NCI-H2081 treated with DMSO at 0.1 percent for 48 hours (cell line): Measurements from ENCODE around the gene FAM174C.
"Not testable (repeated sequence)": the region's sequence is repeated elsewhere in the genome, so short reads cannot be mapped to it uniquely, and the experiment has no call there.

Experiments
- DNase-seq: peaks from one replicate; lab custom pipeline; 2025; lab: John Stamatoyannopoulos, UW

FAM174C gene

DNA sequence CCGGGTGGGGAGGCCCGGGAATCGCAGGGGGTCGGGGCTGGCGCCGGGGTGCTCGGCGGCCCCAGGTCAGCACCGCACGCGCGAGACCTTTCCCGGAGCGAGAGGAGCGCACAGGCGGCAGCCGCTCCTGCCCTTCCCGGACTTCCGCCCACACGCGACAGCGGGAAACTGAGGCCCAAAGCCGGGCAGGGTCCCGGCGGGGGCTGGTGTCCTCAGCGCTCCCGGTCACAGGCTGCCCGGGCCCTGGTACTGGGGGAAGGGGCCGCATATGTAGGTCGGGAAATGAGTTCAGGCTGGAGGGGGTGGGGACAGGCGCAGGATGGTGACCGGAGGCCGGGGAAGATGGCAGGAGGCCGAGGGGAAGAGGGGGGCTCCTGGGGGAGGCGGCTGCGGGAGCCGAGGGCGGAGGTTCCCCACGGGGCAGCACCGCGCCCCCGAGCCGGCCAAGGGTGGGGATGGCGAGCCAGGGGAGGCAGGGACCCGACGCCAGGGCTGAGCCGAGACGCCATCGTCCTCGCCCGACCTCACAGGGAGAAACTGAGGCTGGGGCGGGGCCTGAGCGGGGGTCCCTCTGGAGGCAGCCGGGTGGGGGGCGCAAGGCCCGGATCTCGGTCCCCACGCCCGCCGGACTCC, 38.2 kb upstream of the FAM174C start:
- DNase-seq, result no peak

GRCh38 chr19:1237754-1238368, 37.5 kb upstream of the FAM174C start, which contains the start of gene CBARP:
TSS of gene CBARP (minus strand) at chr19:1238005. CDS start at chr19:1236100, 1,905 bp downstream.
- no peak for DNase-seq

- DNase-seq, result no peak
Observed at GRCh38 chr19:1238369-1239303, 36.7 kb upstream of the FAM174C start.

DNA sequence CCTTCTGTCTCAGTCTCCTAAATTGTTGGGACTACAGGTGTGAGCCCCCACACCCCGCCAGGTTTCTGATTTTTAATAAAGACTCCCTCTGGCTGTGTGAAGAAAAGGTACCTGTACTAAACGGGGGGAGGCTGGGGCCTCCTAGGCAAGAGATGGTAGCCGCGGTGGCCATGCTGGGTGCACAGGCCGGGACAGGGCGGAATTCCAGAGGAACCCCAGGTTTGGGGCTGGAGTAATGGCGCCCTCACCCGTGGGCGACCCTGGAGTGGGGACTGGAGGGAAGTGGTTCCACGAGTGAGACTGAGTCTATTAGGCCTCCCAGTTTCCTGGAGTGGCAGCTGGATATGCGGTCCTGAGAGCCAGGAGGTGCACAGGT, 35.9 kb upstream of the FAM174C start:
- no peak for DNase-seq

DNA sequence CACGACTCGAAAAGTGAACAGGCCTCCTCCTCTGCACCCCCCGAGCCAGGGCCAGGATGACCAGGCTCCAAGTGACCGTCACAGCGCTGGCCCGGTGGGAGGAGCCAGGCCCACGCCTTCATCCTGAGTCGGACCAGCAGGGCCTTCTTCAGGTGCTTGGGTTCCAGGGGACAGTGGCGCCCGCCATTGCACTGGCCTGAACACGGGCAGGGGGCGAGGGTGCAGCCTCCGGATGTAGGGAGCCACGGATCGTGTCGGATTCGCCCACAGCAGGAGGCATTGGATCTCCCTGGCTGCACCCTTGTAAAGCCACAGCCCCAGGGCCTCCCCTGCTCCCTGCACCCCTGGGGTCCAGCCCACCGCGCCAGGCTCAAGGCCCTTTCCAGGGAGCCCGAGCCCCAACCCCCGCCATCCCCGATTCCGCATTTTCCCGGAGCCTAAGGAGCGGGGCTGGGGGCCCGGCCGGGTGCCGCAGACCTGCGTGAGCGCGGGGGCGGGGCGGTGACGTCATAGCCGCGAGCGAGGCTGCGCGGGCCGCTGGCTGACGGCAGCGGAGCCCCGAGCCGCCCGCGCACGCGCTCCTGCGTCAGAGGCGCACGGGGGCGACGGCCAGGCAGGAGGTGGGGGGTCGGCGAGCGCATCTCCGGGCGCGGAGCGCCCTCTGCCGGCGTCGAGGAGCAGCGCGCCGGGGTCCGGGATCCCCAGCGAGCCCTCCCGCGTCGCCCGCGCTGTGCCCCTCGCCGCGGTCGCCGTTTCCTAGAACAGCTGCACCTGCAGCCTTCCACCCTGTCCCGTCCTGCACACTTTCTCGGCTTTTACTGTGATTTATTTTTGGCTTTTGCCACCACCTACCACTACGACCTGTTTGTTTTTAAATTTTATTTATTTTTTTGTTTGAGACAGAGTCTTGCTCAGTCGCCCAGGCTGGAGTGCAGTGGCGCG, 35.3 kb upstream of the FAM174C start:
- peak; percentile 48 for DNase-seq

DNA sequence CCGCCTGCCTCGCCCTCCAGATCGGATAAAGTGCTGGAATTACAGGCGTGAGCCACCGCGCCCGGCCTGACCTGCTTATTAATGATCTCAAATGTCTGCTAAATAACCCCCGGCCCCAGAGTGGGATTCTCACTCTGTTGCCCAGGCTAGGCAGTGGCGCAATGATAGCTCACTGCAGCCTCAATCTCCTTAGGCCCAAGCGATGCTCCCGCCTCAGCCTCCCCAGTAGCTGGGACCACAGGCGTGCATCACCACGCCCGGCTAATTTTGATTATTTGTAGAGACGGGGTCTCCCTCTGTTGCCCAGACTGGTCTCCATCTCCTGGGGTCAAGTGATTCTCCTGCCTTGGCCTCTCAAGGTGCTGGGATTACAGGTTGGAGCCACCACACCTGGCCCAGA, 34.4 kb upstream of the FAM174C start:
- no peak for DNase-seq

DNA sequence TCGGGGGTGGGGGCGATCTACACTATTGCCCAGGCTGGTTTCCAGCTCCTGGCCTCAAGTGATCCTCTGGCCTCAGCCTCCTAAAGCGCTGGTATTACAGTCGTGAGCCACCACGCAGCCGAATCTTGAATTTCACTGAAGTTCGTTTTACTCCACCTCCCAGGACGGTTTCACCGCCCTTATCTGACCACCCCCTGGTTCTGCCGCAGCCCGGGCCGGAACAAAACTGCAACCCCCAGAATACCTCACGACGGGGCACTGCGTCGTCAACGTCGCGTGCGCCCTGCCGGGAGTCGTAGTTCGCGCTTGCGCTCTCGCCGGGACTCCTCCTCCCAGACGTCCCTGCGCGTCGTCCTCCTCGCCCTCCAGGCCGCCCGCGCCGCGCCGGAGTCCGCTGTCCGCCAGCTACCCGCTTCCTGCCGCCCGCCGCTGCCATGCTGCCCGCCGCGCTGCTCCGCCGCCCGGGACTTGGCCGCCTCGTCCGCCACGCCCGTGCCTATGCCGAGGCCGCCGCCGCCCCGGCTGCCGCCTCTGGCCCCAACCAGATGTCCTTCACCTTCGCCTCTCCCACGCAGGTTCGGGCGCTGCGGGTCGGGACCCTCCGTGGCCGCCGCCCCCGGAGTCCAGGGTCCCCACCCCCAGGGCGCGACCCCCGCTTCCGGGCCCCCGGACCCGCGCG, 33.8 kb upstream of the FAM174C start, which contains the start of gene ATP5F1D:
TSS of gene ATP5F1D (plus strand) at position 335 of the 679 bp plus-strand sequence. CDS start at position 435, 100 bp downstream.
- DNase-seq, result peak; percentile 71

DNA sequence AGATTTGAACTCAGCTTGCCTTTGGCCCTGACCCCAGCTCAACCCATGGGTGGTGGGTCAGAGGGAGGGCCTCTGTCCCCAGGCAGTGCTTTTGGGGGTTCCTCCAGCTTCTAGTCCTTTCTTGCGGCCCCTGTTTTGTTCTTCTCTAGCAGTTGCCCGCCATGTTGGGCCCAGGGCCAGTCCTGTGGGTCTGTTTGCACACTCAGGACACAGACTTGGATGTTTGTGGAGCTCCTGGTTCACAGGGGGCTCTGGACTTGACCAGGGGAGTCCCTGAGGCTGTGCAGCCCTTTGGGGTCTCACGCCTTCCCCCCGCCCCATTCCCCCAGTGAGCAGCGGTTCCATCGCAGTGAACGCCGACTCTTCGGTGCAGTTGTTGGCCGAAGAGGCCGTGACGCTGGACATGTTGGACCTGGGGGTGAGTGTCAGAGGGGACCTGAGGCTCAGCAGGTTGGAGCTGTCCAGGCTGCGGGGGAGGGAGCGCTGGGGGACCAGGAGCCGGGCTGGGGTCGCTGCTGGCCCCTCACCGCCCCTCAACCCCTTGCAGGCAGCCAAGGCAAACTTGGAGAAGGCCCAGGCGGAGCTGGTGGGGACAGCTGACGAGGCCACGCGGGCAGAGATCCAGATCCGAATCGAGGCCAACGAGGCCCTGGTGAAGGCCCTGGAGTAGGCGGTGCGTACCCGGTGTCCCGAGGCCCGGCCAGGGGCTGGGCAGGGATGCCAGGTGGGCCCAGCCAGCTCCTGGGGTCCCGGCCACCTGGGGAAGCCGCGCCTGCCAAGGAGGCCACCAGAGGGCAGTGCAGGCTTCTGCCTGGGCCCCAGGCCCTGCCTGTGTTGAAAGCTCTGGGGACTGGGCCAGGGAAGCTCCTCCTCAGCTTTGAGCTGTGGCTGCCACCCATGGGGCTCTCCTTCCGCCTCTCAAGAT, 31.3 kb upstream of the FAM174C start:
- DNase-seq, result no peak

DNA sequence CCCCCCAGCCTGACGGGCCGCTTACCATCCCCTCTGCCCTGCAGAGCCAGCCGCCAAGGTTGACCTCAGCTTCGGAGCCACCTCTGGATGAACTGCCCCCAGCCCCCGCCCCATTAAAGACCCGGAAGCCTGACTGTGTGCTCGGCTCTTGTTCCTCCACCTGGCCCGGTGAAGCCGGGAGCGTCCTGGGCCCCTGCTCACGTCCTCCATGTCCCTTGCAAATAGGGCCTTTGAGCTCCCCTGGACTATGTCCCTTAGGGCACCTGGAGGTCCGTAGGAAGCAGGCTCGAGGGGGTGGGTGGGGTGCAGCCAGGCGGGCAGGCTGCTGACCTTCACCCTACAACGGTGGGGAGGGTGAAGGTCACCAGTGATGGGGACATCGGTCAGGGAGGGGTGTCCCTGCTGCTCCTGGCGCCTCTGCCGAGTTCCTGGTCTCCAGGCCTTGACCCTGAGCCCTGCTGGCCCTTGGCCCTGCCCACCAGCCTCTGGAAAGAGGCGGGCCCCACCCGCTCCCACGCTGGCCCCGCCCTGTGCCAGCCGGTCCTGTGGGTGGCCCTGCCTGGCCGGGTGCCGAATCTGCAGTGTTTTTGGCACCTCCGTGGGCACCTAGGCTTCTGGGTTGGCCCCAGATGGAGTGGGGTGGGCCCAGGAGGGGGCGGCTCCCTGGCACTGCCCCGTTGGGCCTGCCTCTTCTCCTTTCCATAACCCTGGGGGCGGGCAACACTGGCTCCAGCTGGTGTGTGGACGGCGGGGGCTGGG, 30.5 kb upstream of the FAM174C start:
- DNase-seq, result no peak

- DNase-seq, result no peak
Observed at GRCh38 chr19:1245494-1246264, 29.7 kb upstream of the FAM174C start.

DNA sequence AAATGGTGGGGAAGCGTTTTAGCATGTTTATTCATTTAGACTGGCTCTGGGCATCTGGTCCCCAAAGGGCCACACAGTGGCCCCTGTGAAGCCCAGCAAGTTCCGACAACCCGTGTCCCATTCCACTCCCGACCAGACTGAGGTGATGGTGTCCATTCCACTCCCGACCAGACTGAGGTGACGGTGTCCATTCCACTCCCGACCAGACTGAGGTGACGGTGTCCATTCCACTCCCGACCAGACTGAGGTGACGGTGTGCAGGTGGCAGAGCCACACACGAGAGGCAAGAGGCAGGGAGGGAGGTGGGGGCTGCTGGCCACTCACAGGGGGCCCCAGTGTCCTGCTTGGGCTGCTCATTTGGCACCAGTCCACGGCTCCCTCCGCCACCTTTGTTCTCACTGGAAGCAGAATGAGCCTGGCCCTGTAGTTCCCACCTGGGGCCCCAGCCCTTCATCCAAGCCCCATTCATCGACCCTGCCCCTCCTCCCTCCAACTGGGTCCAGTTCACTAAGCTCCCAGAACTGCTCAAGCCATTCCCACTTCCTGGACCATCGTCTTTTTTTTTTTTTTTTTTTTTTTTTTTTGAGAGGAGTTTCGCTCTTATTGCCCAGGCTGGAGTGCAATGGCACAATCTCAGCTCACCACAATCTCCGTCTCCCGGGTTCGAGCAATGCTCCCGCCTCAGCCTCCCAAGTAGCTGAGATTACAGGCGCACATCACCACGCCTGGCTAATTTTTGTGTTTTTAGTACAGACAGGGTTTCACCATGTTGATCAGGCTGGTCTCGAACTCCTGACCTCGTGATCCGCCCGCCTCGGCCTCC, 28.9 kb upstream of the FAM174C start:
- DNase-seq, result not testable (repeated sequence)

DNA sequence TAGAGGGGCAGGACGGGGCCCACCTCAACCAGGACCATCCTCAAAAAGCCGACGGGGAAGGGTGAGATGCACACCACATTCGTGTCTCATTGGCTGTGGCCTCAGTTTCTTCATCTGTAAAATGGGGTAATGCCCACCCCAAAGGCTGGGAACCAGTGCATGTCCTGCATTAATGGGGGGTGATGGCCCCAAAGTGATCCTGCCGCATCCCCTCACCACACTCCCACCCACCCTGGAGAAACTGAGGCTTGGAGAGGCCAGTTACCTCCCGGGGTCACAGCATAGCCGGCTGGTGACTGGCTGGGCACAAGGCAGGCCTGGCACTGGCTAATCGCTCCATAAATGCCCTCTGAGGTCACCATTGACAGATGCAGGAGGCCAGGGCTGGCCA, 27.6 kb upstream of the FAM174C start:
- no peak for DNase-seq

DNA sequence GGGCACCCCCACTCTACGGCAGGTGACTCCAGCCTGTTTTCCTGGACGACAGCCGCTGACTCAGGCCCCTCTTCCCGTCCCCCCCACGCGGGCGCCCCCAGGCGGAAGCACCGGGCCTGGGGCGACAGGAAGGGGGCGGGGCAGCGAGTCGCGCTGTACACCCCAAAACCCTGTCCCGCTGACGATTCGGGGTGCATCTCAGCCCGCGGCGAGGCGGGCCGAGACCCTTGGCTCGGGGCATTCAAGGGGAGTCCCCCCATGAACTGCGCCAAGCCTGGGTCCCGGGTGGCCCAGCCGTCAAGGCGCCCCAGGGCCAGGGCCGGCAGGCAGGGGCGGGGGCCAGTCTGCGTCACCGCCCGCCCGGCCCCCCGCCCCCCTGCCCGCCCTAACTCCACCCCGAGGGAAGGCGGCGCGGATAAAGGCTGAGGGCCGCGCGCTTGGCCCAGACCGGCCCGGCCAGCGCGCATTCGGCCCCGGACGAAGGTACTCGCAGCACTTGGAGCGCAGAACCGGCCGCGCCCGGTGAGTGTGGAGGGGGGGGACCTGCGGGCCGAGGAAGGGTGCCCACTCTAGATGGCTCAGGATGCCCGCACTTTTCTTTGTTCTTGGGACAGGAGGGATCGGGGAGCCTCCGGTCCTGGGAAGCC, 27.1 kb upstream of the FAM174C start, which contains the start of gene MIDN:
TSS of gene MIDN (plus strand) at position 445 of the 647 bp plus-strand sequence. CDS start 1,714 bp downstream, outside the sequence.
- DNase-seq, result no peak

- DNase-seq, result no peak
Observed at GRCh38 chr19:1248786-1249297, 26.5 kb upstream of the FAM174C start.

- peak; percentile 72 for DNase-seq
Observed at GRCh38 chr19:1249298-1249989, 25.9 kb upstream of the FAM174C start.

- DNase-seq, result no peak
Observed at GRCh38 chr19:1249990-1250436, 25.3 kb upstream of the FAM174C start.
